Dedifferentiated amniotic fluid mesenchymal stem cell (primary cell): ENCODE data around the gene GRIN3A.

Experiments used
- DNase-seq: peaks from one replicate; pipeline ENCODE4 v3.0.0-alpha.2; 2016; ENCODE audit errors: extremely low spot score

Gene GRIN3A

DNA sequence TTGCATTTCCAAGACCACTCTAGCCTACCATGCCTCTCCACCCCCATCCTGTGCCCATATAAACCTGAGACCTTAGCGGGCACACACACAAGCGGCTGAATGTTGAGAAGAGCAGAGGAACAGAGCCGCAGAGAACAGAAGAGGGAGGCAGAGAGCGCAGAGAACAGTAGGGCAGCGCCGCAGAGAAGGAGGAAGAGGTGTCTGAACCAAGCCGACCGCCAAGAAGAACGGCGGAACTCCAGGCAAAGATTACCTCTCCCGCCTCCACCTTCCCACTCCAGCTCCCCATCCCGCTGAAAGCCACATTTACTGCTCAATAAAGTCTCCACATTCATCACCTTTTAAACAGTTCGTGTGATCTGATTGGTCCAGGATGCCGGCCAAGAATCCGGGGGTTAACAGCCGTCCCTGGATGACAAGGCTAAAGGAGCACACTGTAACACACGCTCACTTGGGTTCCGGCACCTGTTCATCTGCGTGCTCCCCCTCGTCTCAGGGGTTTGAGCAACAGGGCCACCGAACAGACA, 33.2 kb downstream of the GRIN3A start:
- DNase-seq = no peak

DNA sequence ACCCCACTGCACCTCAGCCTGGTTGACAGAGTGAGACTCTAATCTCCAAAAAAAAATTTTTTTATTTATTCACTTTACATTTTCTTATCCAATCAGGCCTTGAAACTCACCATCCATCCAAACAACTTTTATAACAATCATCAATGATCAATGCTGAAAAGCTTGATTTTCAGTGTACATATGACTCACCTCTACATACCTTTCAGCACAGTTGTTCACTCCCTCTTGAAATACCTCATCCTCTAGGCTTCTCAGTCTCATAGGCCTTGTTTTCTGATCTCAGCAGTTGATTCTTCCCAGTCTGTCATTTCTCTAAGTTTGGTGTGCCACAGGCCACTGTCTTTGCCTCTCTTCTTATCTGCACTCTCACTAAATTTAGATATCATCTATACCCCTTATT, 36.2 kb downstream of the GRIN3A start:
- DNase-seq = no peak

DNA sequence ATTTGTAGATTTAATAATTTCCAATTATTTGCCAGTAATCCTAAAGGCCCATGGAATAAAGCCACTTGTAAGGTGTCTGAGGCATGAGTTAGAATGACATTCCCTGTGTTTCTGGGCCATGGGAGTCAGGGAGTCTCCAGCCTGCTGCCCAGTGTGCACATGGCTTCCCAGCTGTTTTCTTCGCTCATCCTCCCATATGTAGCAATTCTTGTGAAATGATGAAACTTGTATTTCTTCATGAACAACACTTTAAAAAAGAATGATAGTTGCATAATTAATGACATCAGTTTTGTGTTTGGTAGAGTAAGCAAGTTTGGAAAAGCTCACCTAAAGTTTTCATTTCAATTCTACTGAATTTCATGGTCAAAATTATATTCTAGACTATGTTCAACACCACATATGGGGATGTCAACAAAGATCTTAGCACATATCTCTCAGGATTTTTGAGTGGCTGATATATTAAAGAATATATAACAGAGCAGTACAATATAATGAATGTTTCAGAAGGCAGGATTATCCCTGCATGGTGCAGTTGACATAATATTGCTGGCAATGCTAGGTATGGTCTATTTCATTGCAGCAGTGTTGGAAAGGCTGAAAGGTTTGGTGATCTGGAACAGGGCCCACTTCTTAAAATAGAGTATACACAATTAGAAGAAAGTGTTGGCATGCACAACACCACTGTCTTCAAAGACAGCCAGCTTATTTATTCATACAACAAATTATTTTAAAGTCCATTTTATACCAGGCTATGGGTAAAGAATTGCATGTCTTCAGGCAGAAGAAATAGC, 44.7 kb downstream of the GRIN3A start:
- DNase-seq = no peak

DNA sequence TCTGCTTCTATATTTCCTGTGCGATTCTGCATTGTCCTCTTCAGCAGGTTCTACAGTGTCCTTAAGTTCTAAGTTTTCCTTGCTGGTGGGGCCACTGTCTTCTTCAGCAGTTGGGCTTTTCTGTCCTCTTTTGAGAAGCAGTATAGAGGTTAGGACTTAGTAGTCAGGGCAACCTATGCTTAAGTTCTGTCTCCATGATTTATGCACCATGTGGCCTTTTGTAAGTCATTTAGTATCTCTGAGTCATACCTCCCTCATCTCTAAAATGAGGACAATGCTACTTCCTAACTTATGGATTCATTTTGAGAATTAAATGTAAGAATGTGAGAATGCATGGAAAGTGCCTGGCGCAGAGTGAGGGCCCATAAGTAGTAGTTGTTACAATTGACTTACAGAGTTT, 46.8 kb downstream of the GRIN3A start:
- DNase-seq = no peak

DNA sequence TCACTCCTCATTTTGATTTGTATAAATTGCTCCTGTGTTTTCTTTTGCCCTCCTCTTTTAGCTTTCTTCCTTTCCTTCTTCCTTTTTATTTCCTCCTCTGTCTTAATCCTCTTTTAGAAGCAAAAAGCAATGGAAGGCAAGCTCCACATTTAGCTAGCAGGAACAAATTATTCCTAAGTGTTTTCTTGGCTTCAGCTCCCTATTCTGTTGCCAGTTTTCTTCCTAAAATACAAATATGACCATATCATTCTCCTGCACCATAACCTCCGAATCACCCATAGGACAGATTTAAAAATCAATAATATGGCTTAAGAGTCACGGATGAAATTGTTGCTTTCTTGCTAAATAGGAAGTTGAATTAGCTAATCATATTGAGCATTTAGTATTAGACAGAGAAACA, 49.4 kb downstream of the GRIN3A start:
- DNase-seq = no peak

DNA sequence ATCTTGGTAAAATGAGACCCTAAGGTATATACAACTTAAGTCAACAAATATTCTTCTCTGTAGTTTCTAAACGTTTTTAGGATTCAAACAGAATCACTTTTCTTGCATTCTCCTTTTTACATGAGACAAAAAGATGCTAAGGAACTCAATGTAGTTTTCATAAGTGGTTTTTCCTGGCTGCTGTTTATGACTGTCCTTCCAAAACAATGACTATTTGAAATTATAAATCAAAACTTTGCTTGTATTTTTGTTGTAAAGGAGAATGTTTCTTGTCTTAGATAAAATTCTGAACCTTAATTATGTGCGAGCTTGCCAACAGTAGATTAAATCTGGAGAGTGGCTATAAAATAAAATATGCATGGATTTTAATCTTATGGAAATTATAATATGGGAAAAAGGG, 53.8 kb downstream of the GRIN3A start:
- DNase-seq = no peak

DNA sequence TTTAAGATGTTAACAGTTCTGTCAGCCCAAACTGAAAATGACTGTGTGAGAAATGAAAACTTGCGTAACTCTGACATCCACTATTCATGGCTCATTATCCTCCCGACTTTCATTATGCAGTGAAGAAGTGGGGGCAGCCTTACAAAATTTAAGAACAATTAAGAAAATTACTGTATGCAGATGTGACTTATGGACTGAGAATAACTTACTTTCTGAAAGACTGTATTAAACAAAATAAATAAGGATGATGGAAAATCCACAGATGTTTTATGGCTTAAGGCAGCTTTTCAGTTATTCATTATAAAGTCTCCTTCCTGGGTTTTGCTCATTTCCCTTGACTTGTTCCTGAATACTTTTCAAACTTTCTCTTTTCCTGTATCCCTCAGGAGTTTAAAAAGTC, 55.2 kb downstream of the GRIN3A start:
- DNase-seq = no peak

DNA sequence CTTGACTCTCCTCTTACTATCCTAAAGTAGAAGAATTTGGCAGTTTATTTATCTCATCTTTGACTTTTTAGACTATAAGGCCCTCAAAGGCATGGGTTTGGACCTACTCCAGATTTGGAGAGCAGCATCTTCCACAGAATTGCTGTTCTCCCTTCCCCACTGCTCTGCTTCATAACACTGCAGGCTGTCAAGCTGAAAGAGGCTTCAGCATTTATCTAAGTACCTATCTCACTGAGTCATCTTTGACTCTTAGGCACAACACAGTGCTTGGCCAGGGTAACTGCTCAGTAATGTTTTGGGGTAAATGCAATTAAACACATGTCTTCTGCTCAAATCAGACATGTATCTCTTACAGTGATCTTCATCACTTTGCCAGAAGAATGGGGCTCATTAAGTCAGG, 60.6 kb downstream of the GRIN3A start:
- DNase-seq = no peak

DNA sequence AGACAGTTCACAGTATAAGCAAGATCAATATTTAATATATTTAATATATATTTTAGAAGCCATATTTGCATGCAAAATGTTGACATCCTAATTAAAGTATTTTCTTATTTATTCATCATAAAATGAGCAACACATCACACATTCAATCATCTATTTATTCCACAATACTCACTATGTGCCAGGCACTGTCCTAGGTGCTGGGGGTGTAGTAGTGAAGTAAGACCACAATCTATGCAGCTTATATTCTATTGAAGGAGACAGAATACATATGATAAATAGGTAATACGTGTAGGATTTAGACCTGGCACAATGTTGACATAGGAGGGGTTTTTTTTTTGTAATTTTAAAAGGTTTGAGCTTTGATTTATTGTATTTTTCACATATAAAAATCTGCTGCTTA, 63.1 kb downstream of the GRIN3A start:
- DNase-seq = no peak

DNA sequence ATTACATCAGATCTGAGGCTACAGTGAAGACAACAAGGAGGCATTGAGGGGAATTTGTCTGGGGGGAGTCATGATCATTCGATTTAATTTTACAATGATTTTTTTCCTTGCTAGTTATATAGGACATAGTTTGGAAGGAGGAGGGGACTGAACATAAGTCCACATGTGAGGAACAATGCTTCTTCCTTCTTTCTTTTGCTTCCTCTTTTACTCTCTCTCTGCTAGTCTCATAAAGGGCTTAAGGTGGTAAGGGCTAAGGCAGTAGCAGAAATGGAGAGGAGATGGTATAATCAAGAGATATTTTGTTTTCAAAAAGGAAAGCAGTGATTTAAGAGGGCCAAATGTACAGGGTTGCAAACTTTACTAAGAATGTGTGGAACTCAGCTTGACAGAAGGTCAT, 64.3 kb downstream of the GRIN3A start:
- no peak for DNase-seq

DNA sequence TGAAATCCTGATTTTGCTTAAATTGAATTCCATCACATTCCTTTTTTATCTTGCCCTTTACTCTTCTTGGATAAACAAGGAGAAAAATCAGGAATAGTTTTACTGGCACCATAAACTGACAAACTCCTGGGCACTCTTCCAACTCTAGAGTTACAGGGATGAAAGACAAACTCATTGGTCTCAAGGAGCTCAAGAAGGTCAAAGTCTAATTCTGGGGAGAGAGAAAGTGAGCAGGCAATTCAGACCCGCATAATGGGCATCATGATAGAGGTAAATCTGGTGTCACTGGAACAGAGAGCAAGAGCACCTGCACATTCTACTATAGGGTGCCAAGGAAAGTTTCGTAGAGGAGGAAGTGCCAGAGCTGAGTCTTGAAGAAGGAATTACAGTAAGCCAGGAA, 64.8 kb downstream of the GRIN3A start:
- no peak for DNase-seq

DNA sequence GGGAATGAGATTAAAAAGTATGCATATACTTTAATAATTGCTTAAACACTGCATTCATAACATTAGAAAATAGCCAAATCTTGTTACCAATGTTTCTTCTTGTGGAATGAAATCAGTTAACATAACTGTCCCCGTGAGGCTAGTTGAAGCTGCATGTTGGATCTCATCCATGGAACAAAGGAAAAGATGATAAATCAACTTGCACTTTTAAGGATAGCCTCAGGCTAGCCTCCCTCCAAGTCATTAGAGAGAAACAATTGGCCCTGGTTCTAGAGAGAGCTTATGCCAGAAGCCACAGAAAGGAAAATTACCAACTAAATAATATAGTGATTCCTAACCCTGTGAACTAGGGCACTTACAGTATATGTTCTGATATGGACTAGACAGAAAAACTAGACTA, 66.9 kb downstream of the GRIN3A start:
- DNase-seq = no peak

DNA sequence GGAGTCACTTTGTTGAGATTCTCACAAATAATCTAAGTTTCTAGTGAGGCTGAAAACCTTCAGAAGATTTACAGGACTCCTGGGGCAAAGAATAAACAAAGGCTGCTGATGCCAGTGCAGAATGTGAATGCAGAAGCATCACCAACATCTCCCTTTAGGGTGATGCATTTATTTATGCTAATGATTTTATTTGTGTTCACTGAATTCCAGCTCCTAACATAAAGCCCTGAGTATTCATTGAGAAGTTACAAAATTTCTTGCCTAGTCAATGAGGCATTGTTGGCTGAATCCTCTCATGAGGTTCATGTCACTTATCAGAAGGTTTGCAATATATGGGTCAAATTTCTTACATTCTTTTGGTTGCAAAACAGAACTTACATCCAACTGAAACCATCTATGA, 70.0 kb downstream of the GRIN3A start:
- no peak for DNase-seq

DNA sequence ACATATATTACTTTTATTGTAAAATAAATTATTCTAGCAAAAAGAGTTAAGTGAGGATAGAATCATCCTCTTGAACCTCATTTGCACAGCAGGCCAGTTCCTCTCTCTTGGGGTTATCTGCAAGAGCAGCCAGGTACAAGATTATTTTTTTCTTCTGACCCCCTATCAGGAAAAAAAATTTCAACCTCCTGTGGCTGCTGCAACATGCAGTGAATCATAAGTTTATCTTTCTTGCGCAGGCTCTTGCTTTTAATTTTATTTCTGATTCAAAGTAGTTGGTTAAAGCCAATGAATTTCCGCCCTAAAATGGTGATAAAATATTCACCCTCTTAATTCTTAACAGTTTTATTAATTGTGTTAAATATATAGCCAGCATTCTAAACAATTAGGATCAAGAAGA, 74.0 kb downstream of the GRIN3A start:
- DNase-seq = no peak

DNA sequence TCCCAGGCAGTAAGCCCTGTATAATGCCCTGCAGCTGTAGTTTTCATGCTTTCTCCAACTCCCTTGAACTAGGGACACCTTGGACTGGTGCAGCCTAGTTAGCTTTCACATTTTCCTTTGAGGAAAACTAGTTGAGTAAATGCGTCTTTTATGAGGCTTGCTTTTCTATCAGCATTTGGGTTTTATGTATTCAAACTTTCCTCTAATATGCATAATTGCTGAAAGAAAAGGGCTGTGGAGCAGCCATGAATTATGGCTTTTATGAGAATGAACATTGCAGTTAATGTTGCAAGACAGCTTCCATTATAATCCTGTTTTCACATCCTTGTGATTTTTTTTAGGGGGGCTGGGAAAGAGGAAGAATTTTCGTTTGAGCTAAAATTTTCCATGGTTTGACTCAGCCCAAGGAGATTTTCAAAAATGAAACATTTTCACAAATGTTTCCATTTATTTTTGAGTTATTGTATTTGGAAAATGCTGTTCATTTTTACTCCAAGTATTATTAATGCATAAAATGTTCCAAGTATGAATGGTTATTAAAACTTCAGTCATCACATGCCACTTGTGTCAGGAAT, 85.8 kb downstream of the GRIN3A start:
- no peak for DNase-seq

DNA sequence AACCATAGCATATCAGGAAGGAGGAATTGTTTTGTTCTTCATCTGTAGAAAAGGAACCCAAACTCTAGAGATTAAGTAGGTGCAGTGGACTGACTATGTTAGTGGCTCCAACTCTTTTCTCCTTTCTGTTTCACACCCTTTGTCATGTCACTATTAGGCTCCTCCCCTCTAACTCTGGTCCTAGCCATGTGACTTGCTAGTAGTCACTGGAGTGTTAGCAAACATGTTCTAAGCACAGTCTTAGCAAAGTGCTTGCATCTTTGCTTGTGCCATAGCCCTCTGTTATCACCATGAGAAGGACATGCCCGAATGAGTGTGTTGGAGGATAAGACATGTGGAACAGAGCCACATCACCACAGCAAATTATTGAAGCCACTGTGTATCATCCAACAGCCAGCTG, 88.3 kb downstream of the GRIN3A start:
- no peak for DNase-seq

DNA sequence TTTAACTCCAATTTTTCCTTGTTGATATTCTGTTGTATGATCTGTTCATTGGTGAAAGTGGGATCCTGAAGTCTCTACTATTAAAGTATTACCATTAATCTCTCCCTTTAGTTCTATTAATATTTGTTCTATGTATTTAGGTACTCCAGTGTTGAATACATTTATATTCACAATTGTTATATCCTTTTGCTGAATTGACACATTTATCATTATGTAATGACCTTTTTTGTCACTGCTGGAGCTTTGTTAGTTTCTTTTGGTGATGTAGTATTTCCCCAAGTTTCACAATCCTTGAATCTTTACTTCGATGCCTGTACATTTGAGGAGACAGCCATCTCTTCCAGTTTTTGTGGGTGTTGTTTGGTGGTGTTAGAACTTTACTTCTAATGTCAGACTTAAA, 90.0 kb downstream of the GRIN3A start:
- DNase-seq = no peak

DNA sequence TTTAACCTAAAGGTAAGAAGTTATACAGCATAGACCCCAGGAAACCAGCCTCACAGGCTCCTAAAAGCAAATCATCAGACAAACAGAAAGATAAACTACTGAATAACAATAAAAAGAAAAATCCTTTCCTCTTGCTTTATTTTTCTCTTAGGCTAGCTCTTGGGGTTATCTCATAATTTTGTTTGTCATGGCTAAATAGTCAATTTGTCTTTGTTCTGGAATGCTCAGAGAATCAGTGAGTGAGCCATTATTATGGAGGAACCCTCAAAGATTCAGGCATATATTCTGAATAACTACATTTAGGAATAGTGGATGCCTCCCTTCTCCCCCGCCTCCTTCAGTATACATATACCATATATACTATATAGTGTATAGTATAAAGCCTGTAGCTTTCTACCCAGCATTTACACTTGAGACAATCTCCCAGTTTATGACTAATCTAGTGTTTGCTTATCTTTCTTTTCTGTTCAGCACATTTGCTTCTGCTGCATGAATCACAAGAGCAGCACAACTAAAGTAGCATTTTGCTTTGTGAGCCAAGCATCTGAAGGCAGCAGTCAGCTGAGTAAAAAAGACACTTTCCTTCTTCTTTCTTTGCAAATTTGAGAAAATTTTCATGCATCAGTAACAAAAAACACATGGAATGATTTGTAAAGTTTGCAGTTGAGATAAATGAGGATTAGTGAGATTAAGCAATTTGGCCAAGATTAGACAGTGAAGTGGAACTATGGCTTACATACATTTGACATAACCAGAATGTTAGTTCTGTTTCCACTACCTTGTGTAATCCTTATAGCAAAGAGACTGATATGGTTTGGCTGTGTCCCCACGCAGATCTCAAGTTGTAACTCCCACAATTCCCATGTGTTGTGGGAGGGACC, 98.4 kb downstream of the GRIN3A start:
- DNase-seq = no peak

DNA sequence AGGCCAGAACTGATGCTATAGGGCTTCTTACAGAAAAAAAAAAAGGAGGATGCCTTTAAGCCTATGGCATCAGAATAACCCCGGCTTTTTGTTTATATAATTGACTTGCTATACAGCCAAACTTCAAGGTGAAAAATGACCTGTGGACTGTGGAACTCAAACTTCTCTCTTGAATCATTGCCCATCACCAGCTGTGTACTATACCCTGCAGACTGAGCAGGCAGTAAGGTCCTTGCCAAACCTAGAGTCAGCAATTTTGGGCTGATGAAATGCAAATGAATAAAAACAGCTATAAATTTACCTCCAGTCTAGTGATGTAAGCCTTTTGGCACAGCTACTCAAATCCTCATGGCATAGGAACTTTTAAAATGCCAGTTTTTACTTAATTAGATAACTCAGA, 99.1 kb downstream of the GRIN3A start:
- DNase-seq = no peak

DNA sequence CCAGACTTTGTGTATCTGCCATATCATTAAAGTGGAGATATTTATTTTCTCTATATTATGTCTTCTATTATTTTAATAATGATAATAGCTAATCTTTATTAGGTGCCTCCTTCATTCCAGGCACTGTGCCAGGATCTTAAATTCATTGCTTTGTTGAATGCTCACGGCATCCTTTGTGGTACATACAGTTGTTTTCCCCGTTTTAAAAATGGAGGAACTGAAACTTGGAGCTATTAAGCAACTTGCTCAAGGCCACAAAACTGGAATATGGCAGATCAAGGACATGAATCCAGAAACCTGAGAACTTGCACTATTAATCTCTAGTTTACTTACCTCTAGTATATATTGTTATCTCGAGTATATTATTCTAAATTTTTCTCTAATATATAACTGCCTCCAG, 102.2 kb downstream of the GRIN3A start:
- DNase-seq = no peak

DNA sequence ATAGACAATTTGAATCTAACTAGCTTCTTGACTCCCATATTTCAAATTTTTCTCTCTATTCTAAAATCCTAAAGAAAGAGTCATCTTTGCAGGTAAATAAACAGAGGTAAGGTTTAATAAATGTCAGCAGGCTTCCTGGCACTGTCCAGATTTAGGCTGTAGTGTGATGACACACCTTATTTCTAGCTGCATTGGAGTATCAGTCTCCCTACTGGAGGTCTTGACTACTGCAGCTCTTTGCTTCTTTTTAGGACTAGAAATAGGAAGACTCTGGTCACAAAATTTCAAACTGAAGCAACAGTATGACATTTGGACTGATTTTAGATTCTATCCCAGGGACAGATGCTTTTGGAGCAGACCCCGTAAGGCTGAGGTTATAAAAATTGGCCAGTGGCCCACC, 103.0 kb downstream of the GRIN3A start:
- no peak for DNase-seq

DNA sequence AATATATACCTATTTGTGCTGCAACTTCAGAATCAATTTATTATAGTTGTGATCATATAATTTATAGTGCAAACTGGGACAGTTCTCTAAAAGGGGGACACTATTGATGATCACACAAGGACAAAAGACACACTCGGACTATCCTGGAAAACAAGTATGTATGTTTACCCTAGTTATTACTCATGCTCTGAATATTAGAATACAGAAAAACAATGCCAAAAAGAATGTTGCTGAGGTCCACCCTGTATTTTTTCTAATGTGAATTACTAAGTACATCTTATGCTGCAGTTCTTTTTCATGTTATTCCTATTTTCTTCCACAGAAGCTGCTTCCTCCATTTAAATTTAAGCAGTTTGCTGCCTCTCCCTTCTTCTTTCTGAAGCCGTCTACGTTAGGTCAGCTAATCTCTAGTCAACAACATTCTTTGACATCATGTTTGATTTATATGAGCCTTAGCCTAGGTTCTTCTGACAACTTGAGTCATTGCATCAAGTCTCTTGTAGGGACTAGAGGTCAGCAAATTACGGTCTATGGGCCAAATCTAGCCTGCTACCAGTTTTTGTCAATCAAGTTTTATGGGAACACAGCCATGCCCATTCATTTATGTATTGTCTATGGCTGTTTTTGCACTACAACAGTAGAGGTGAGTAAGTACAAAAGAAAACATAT, 103.6 kb downstream of the GRIN3A start:
- no peak for DNase-seq
